Neural crest cell (in vitro differentiated cells): Measurements from ENCODE around the gene SLC47A2. TPM values are rescaled to one million over a fixed set of nuclear protein-coding genes. Genes with fewer than 3 reads are reported as not detected.

Source experiments
- DNase-seq: peaks from one replicate; pipeline ENCODE4 v3.0.0; 2021; ENCODE audit warnings: low read depth, mixed read lengths, low spot score
- H3K27ac Mint-ChIP-seq: one replicate; pipeline ENCODE4 v1.8.0; 2021; ENCODE audit warnings: mild to moderate bottlenecking, mixed read lengths; ENCODE audit not compliant: unreplicated experiment
- H3K27me3 Mint-ChIP-seq: 2 replicates; pipeline ENCODE4 v1.8.0; 2021; ENCODE audit warnings: low read depth, mild to moderate bottlenecking, mixed read lengths
- H3K36me3 Mint-ChIP-seq: 2 replicates; pipeline ENCODE4 v1.8.0; 2021; ENCODE audit warnings: low read depth, mild to moderate bottlenecking, mixed read lengths
- H3K4me1 Mint-ChIP-seq: 2 replicates; pipeline ENCODE4 v1.8.0; 2021; ENCODE audit warnings: mixed read lengths
- H3K4me3 Mint-ChIP-seq: one replicate; pipeline ENCODE4 v1.8.0; 2021; ENCODE audit warnings: mild to moderate bottlenecking, mixed read lengths
- H3K9me3 Mint-ChIP-seq: 2 replicates; pipeline ENCODE4 v1.8.0; 2021; ENCODE audit warnings: mixed read lengths
- CTCF ChIP-seq: fragments of 200-600 bp; sonication (generic); conservative IDR thresholded peaks from 2 replicates; pipeline ENCODE4 v1.5.0; 2021; ENCODE audit warnings: antibody characterized with exemption, mild to moderate bottlenecking
- total RNA-seq: library from RNA; stranded (reverse); gene quantifications from 2 replicates; pipeline ENCODE4 v1.2.1, GENCODE V29; 2021

Gene SLC47A2
- total RNA-seq, 1 donor from 2014 or later: not detected

GRCh38 chr17:19713462-19713861, 2.9 kb downstream of the SLC47A2 start:
- no peak for DNase-seq

GRCh38 chr17:19712436-19713004, 3.9 kb downstream of the SLC47A2 start:
- Mint-ChIP-seq H3K36me3 (no peaks in the 10 kb centered on the region), H3K9me3 (no peaks in the 10 kb centered on the region), H3K27me3 (no peaks in the 10 kb centered on the region), H3K27ac (no peak overlapping the region), H3K4me3 (no peak overlapping the region), H3K4me1 (no peaks in the 10 kb centered on the region)
- no peak for TF ChIP-seq CTCF
- no peak for DNase-seq

More at GRCh38 chr17:19713462-19713861, 2.9 kb downstream of the SLC47A2 start:
- Mint-ChIP-seq H3K27me3 (no peaks in the 10 kb centered on the region), H3K4me3 (no peak overlapping the region), H3K27ac (no peak overlapping the region), H3K4me1 (no peaks in the 10 kb centered on the region), H3K36me3 (no peaks in the 10 kb centered on the region), H3K9me3 (no peaks in the 10 kb centered on the region)
- TF ChIP-seq CTCF: peak; percentile 42

- no peaks in the 10 kb centered on the region for H3K4me1 Mint-ChIP-seq
- no peaks in the 10 kb centered on the region for H3K36me3 Mint-ChIP-seq
- H3K27ac Mint-ChIP-seq: no peak overlapping the region
- no peaks in the 10 kb centered on the region for H3K27me3 Mint-ChIP-seq
- H3K4me3 Mint-ChIP-seq: no peak overlapping the region
- DNase-seq: no peak
- no peaks in the 10 kb centered on the region for H3K9me3 Mint-ChIP-seq
- no peak for TF ChIP-seq CTCF
These were observed 6.5 kb downstream of the SLC47A2 start for GRCh38 chr17:19709841-19710240.

- DNase-seq: no peak
- H3K27ac Mint-ChIP-seq: no peak overlapping the region
- TF ChIP-seq CTCF: no peak
- H3K9me3 Mint-ChIP-seq: no peaks in the 10 kb centered on the region
- no peaks in the 10 kb centered on the region for H3K36me3 Mint-ChIP-seq
- no peaks in the 10 kb centered on the region for H3K27me3 Mint-ChIP-seq
- peaks cover 8% of the 10 kb centered on the region for H3K4me1 Mint-ChIP-seq
- H3K4me3 Mint-ChIP-seq: no peak overlapping the region
These were observed 7.8 kb downstream of the SLC47A2 start for GRCh38 chr17:19708431-19709175.

- Mint-ChIP-seq H3K9me3 (no peaks in the 10 kb centered on the region), H3K27ac (no peak overlapping the region), H3K4me3 (no peak overlapping the region), H3K36me3 (no peaks in the 10 kb centered on the region), H3K4me1 (peaks cover 16% of the 10 kb centered on the region), H3K27me3 (no peaks in the 10 kb centered on the region)
- DNase-seq: no peak
- TF ChIP-seq CTCF: no peak
These were observed 8.6 kb downstream of the SLC47A2 start for GRCh38 chr17:19707728-19708221.
